DOHH2 (cell line): ENCODE data around the gene PADI3.

Experiments
- H3F3A ChIP-seq: fragments of 200-600 bp; sonication (generic), shearing (Covaris generic); 2 replicates; pipeline ENCODE4 v1.6.0; 2016; ENCODE audit warnings: antibody characterized with exemption, mild to moderate bottlenecking; ENCODE audit not compliant: control insufficient read depth, insufficient read depth
- H3K27ac ChIP-seq: fragments of 200-600 bp; sonication (generic); 2 replicates; pipeline ENCODE4 v1.5.1; 2014; ENCODE audit warnings: low read depth, mild to moderate bottlenecking, low read length, moderate library complexity
- H3K27me3 ChIP-seq: fragments of 200-600 bp; sonication (generic); 2 replicates; pipeline ENCODE4 v1.6.1; 2014; ENCODE audit warnings: mild to moderate bottlenecking, low read length, mixed read lengths; ENCODE audit not compliant: control insufficient read depth
- H3K36me3 ChIP-seq: fragments of 200-600 bp; sonication (generic); 2 replicates; pipeline ENCODE4 v1.6.1; 2014; ENCODE audit warnings: mild to moderate bottlenecking, low read length, moderate library complexity, mixed read lengths; ENCODE audit not compliant: control insufficient read depth
- H3K4me1 ChIP-seq: fragments of 200-600 bp; sonication (generic); 2 replicates; pipeline ENCODE4 v1.6.1; 2014; ENCODE audit warnings: mild to moderate bottlenecking, low read length, mixed read lengths; ENCODE audit not compliant: control insufficient read depth
- H3K4me2 ChIP-seq: fragments of 200-600 bp; sonication (generic); 2 replicates; pipeline ENCODE4 v1.6.0; 2014; ENCODE audit warnings: mild to moderate bottlenecking, low read length, moderate library complexity
- H3K4me3 ChIP-seq: fragments of 200-600 bp; sonication (generic); 2 replicates; pipeline ENCODE4 v1.5.1; 2014; ENCODE audit warnings: mild to moderate bottlenecking, low read length, mixed read lengths
- H3K79me2 ChIP-seq: fragments of 200-600 bp; sonication (generic); 2 replicates; pipeline ENCODE4 v1.6.1; 2014; ENCODE audit warnings: mild to moderate bottlenecking, low read length, mixed read lengths; ENCODE audit not compliant: control insufficient read depth
- H3K9me2 ChIP-seq: fragments of 200-600 bp; sonication (generic); replicated peaks from 2 replicates; pipeline ENCODE4 v1.6.1; 2014; ENCODE audit warnings: mild to moderate bottlenecking, low read length, mixed read lengths; ENCODE audit not compliant: control insufficient read depth
- H3K9me3 ChIP-seq: fragments of 200-600 bp; sonication (generic); 2 replicates; pipeline ENCODE4 v1.6.1; 2014; ENCODE audit warnings: antibody characterized with exemption, low read length, mixed read lengths; ENCODE audit not compliant: control insufficient read depth, insufficient read depth
- H4K20me1 ChIP-seq: fragments of 200-600 bp; sonication (generic); 2 replicates; pipeline ENCODE4 v1.6.0; 2014; ENCODE audit warnings: low read depth, mild to moderate bottlenecking, antibody characterized with exemption, low read length, moderate library complexity; ENCODE audit not compliant: control insufficient read depth, insufficient read depth
- EZH2phosphoT487 ChIP-seq: fragments of 200-600 bp; sonication (generic); IDR thresholded peaks from 2 replicates; pipeline ENCODE4 v1.6.1; 2017; ENCODE audit warnings: borderline replicate concordance, mild to moderate bottlenecking, antibody characterized with exemption, low read length, moderate library complexity, mixed read lengths
- TF ChIP-seq, protein P1 (sequence below): fragments of 200-600 bp; sonication (generic); IDR thresholded peaks from one replicate; pipeline ENCODE4 v1.5.1; 2014; ENCODE audit warnings: antibody characterized with exemption, mild to moderate bottlenecking, low read depth, low read length; ENCODE audit not compliant: poor library complexity, severe bottlenecking

PADI3 gene

DNA sequence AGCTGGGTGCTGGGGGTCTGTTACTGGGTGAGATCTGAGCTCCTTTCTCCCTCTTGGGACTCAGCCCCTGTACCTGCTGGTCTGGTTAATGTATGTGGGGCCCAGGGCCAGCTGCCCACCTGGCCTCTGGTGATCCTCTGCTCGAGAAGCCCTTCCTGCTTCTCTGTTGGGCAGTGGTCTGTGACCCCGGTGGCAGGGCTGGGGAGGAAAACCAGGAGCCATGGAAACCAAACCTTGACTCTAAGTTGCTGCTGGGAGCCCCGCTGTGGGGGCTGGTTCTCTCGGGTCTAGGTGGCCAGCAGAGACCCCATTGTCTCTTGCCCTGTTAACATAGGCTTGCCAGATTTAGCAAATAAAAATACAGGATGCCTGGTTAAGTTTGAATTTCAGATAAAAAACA is 42.7 kb upstream of the PADI3 start:
- no peaks in the 10 kb centered on the region for H3K9me3 ChIP-seq
- peaks cover 21% of the 10 kb centered on the region for H3K4me1 ChIP-seq
- no peak overlapping the region for H3K4me3 ChIP-seq
- no peak for TF ChIP-seq EZH2phosphoT487
- TF ChIP-seq, protein P1, sequence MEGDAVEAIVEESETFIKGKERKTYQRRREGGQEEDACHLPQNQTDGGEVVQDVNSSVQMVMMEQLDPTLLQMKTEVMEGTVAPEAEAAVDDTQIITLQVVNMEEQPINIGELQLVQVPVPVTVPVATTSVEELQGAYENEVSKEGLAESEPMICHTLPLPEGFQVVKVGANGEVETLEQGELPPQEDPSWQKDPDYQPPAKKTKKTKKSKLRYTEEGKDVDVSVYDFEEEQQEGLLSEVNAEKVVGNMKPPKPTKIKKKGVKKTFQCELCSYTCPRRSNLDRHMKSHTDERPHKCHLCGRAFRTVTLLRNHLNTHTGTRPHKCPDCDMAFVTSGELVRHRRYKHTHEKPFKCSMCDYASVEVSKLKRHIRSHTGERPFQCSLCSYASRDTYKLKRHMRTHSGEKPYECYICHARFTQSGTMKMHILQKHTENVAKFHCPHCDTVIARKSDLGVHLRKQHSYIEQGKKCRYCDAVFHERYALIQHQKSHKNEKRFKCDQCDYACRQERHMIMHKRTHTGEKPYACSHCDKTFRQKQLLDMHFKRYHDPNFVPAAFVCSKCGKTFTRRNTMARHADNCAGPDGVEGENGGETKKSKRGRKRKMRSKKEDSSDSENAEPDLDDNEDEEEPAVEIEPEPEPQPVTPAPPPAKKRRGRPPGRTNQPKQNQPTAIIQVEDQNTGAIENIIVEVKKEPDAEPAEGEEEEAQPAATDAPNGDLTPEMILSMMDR: no peak
- 0 out of 2 replicates have a peak, but pooled peaks cover 5% of the 10 kb centered on the region for H4K20me1 ChIP-seq
- H3K27me3 ChIP-seq: peaks cover 27% of the 10 kb centered on the region
- no peak overlapping the region for H3K27ac ChIP-seq
- no peak overlapping the region for H3K4me2 ChIP-seq
- H3K36me3 ChIP-seq: no peaks in the 10 kb centered on the region
- H3K9me2 ChIP-seq: no peaks in the 10 kb centered on the region
- H3K79me2 ChIP-seq: no peaks in the 10 kb centered on the region
- H3F3A ChIP-seq: no peaks in the 10 kb centered on the region

DNA sequence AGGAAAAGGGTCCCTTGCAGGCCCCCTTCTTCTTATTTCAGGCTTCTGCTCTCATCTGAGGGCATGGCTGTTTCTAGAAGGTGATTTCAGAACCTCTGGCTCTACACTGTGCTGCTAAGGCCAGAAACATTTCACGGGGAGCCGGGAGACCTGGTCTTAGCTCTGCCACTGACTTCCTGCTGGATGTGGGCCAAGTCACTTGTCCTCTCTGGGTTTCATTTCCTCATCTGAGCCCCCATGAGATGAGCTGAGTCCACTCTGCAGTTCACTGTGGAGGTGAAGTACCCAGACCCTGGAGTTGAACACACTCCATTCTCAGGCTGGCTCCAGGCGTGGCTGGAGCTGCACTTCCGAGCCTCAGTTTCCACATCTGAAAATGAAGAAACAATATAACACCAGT is 41.9 kb upstream of the PADI3 start:
- Histone ChIP-seq H4K20me1 (0 out of 2 replicates have a peak, but pooled peaks cover 5% of the 10 kb centered on the region), H3K27me3 (peaks cover 18% of the 10 kb centered on the region), H3K4me2 (peak overlapping the region; percentile 58), H3K9me2 (no peaks in the 10 kb centered on the region), H3K4me1 (peaks cover 21% of the 10 kb centered on the region), H3K27ac (no peak overlapping the region), H3K79me2 (no peaks in the 10 kb centered on the region), H3K4me3 (peak overlapping the region; percentile 31), H3K9me3 (no peaks in the 10 kb centered on the region), H3K36me3 (no peaks in the 10 kb centered on the region), H3F3A (no peaks in the 10 kb centered on the region)
- no peak for TF ChIP-seq EZH2phosphoT487
- TF ChIP-seq, protein P1: no peak

DNA sequence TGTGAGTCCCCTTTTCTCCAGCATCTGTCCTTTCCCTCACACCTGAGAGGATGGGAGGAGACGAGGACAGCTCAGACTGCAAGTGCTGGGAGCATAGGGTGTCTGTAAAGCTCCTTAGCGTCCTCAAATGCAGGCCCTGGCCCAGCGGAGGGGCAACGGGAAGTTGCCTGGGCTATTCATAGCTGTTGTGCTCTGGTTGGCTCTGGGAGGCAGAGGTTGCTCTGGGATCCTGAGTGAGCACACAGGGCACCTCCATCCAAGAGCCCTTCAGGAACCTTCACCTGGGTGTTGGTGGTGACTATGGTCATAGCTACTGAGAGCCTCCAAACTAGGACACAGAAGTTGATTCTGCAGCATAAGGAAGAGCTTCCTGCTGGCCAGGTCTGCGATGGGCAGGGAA is 41.4 kb upstream of the PADI3 start:
- Histone ChIP-seq H3K27ac (no peak overlapping the region), H3K27me3 (peaks cover 22% of the 10 kb centered on the region), H3K4me1 (peaks cover 21% of the 10 kb centered on the region), H3K4me3 (peak overlapping the region; percentile 31), H3F3A (no peaks in the 10 kb centered on the region), H3K9me2 (no peaks in the 10 kb centered on the region), H4K20me1 (0 out of 2 replicates have a peak, but pooled peaks cover 5% of the 10 kb centered on the region), H3K79me2 (no peaks in the 10 kb centered on the region), H3K36me3 (no peaks in the 10 kb centered on the region), H3K4me2 (peak overlapping the region; percentile 58), H3K9me3 (no peaks in the 10 kb centered on the region)
- TF ChIP-seq, protein P1: no peak
- no peak for TF ChIP-seq EZH2phosphoT487
